GM21423 (cell line): ENCODE results near the gene SDCBP2.

Experiments
- ATAC-seq: cut with Tn5 transposase; IDR thresholded peaks from one replicate; pipeline ENCODE4 v1.9.1; 2021; ENCODE audit warnings: mild to moderate bottlenecking, moderate library complexity; ENCODE audit not compliant: unreplicated experiment

SDCBP2 gene

GRCh38 chr20:1331801-1332453 is 3.0 kb upstream of the SDCBP2 start:
- ATAC-seq, result no peak

- ATAC-seq, result no peak
These were observed 2.2 kb upstream of the SDCBP2 start for GRCh38 chr20:1331101-1331500.

- ATAC-seq, result no peak
These were observed 1.3 kb upstream of the SDCBP2 start for GRCh38 chr20:1330075-1330830.

GRCh38 chr20:1327827-1328679 is 886 bp downstream of the SDCBP2 start:
- no peak for ATAC-seq

GRCh38 chr20:1327241-1327653 is 1.7 kb downstream of the SDCBP2 start:
- no peak for ATAC-seq

- no peak for ATAC-seq
These were observed 2.7 kb downstream of the SDCBP2 start for GRCh38 chr20:1326031-1326930.

GRCh38 chr20:1325173-1326030 is 3.5 kb downstream of the SDCBP2 start:
- ATAC-seq, result peak; percentile 85

GRCh38 chr20:1324598-1325172 is 4.3 kb downstream of the SDCBP2 start:
- ATAC-seq, result no peak

GRCh38 chr20:1323830-1324597 is 4.9 kb downstream of the SDCBP2 start:
- no peak for ATAC-seq

GRCh38 chr20:1323256-1323655 is 5.7 kb downstream of the SDCBP2 start:
- no peak for ATAC-seq

GRCh38 chr20:1322511-1323245 is 6.3 kb downstream of the SDCBP2 start:
- no peak for ATAC-seq

GRCh38 chr20:1321654-1321939 is 7.3 kb downstream of the SDCBP2 start:
- no peak for ATAC-seq

GRCh38 chr20:1320902-1321653 is 7.9 kb downstream of the SDCBP2 start:
- ATAC-seq, result no peak

GRCh38 chr20:1320016-1320415 is 8.9 kb downstream of the SDCBP2 start:
- ATAC-seq, result no peak

- ATAC-seq, result no peak
These were observed 9.5 kb downstream of the SDCBP2 start for GRCh38 chr20:1319462-1319861.

- no peak for ATAC-seq
These were observed 9.9 kb downstream of the SDCBP2 start for GRCh38 chr20:1319051-1319450.

GRCh38 chr20:1317545-1318255 is 11.2 kb downstream of the SDCBP2 start:
- ATAC-seq, result no peak
